KMS-11 (cell line): ENCODE measurements around the gene ACY1.

Experiments used
- H2AFZ ChIP-seq: fragments of 200-600 bp; sonication (generic); 2 replicates; pipeline ENCODE4 v1.6.1; 2016; ENCODE audit warnings: antibody characterized with exemption, mixed run types, low read depth
- H3K27ac ChIP-seq: fragments of 200-600 bp; sonication (generic); 2 replicates; pipeline ENCODE4 v1.6.1; 2016; ENCODE audit warnings: mild to moderate bottlenecking, mixed run types
- H3K27me3 ChIP-seq: fragments of 200-600 bp; sonication (generic); 2 replicates; pipeline ENCODE4 v1.6.1; 2017; ENCODE audit warnings: mild to moderate bottlenecking, low read depth, mixed run types, moderate library complexity; ENCODE audit not compliant: insufficient read depth
- H3K36me3 ChIP-seq: fragments of 200-600 bp; sonication (generic); 2 replicates; pipeline ENCODE4 v1.6.1; 2017; ENCODE audit warnings: mild to moderate bottlenecking, mixed run types; ENCODE audit not compliant: insufficient read depth
- H3K4me1 ChIP-seq: fragments of 200-600 bp; sonication (generic); 2 replicates; pipeline ENCODE4 v1.6.1; 2016; ENCODE audit warnings: mild to moderate bottlenecking, low read depth, mixed run types; ENCODE audit not compliant: poor library complexity, severe bottlenecking
- H3K4me2 ChIP-seq: fragments of 200-600 bp; sonication (generic); 2 replicates; pipeline ENCODE4 v1.7.0; 2016; ENCODE audit warnings: mild to moderate bottlenecking, mixed run types
- H3K4me3 ChIP-seq: fragments of 200-600 bp; sonication (generic); IDR thresholded peaks from 2 replicates; pipeline ENCODE4 v1.6.1; 2017; ENCODE audit warnings: low read depth, low read length, mixed read lengths; ENCODE audit not compliant: insufficient read depth
- H3K79me2 ChIP-seq: fragments of 200-600 bp; sonication (generic); 2 replicates; pipeline ENCODE4 v1.6.1; 2016; ENCODE audit warnings: low read depth, mixed run types; ENCODE audit not compliant: insufficient read depth
- H3K9ac ChIP-seq: fragments of 200-600 bp; sonication (generic); 2 replicates; pipeline ENCODE4 v1.6.1; 2016; ENCODE audit warnings: mild to moderate bottlenecking, mixed run types
- H4K20me1 ChIP-seq: fragments of 200-600 bp; sonication (generic); 2 replicates; pipeline ENCODE4 v1.6.1; 2016; ENCODE audit warnings: mild to moderate bottlenecking, mixed run types; ENCODE audit not compliant: insufficient read depth
- CTCF ChIP-seq: fragments of 200-600 bp; sonication (generic); conservative IDR thresholded peaks from 2 replicates; pipeline ENCODE4 v1.6.1; 2017; ENCODE audit warnings: low read depth, mild to moderate bottlenecking, antibody characterized with exemption, low read length, moderate library complexity, mixed read lengths

ACY1 gene

GRCh38 chr3:51966016-51966415 lies 17.3 kb upstream of the ACY1 start:
- H3K27ac ChIP-seq: no peak overlapping the region
- H3K4me3 ChIP-seq: no peak overlapping the region
- no peaks in the 10 kb centered on the region for H3K79me2 ChIP-seq
- H3K9ac ChIP-seq: no peak overlapping the region
- H3K4me2 ChIP-seq: no peak overlapping the region
- H3K27me3 ChIP-seq: no peaks in the 10 kb centered on the region
- H3K36me3 ChIP-seq: no peaks in the 10 kb centered on the region
- H2AFZ ChIP-seq: no peak overlapping the region
- H4K20me1 ChIP-seq: no peaks in the 10 kb centered on the region
- TF ChIP-seq CTCF: no peak
- no peaks in the 10 kb centered on the region for H3K4me1 ChIP-seq

- no peak overlapping the region for H3K4me3 ChIP-seq
- no peaks in the 10 kb centered on the region for H3K4me1 ChIP-seq
- H4K20me1 ChIP-seq: no peaks in the 10 kb centered on the region
- H3K9ac ChIP-seq: peak overlapping the region; percentile 51; the same call in 1 of the 2 replicates
- TF ChIP-seq CTCF: no peak
- H2AFZ ChIP-seq: peak overlapping the region; percentile 67; the same call in 1 of the 2 replicates
- no peaks in the 10 kb centered on the region for H3K79me2 ChIP-seq
- no peaks in the 10 kb centered on the region for H3K36me3 ChIP-seq
- no peak overlapping the region for H3K27ac ChIP-seq
- H3K27me3 ChIP-seq: no peaks in the 10 kb centered on the region
- H3K4me2 ChIP-seq: peak overlapping the region; percentile 48
Observed at GRCh38 chr3:51966486-51966885, 16.8 kb upstream of the ACY1 start.

GRCh38 chr3:51966922-51967383 lies 16.4 kb upstream of the ACY1 start:
- TF ChIP-seq CTCF: no peak
- no peak overlapping the region for H3K27ac ChIP-seq
- peak overlapping the region; percentile 48 for H3K4me2 ChIP-seq
- H3K36me3 ChIP-seq: no peaks in the 10 kb centered on the region
- H3K9ac ChIP-seq: peak overlapping the region; percentile 51; the same call in 1 of the 2 replicates
- H3K27me3 ChIP-seq: no peaks in the 10 kb centered on the region
- no peaks in the 10 kb centered on the region for H4K20me1 ChIP-seq
- peak overlapping the region; percentile 67; the same call in 1 of the 2 replicates for H2AFZ ChIP-seq
- H3K4me3 ChIP-seq: no peak overlapping the region
- H3K79me2 ChIP-seq: no peaks in the 10 kb centered on the region
- no peaks in the 10 kb centered on the region for H3K4me1 ChIP-seq

- H3K4me1 ChIP-seq: no peaks in the 10 kb centered on the region
- no peaks in the 10 kb centered on the region for H3K79me2 ChIP-seq
- H3K36me3 ChIP-seq: no peaks in the 10 kb centered on the region
- peak within 1 kb of the TSS; percentile 51; the same call in 1 of the 2 replicates for H3K9ac ChIP-seq
- H3K27me3 ChIP-seq: no peaks in the 10 kb centered on the region
- H3K4me3 ChIP-seq: no peak within 1 kb of the TSS
- H3K4me2 ChIP-seq: peak within 1 kb of the TSS; percentile 68
- H4K20me1 ChIP-seq: no peaks in the 10 kb centered on the region
- no peak for TF ChIP-seq CTCF
- H2AFZ ChIP-seq: peak within 1 kb of the TSS; percentile 67
- H3K27ac ChIP-seq: no peak within 1 kb of the TSS
Observed at GRCh38 chr3:51967384-51968169, 15.8 kb upstream of the ACY1 start, which contains the start of gene PCBP4. Gene PCBP4, minus strand, starts transcription at chr3:51967454. Its CDS starts 6,214 bp downstream, at chr3:51961240.
